GM04503 (cell line): ENCODE results near the gene DCLK1.

Source experiments
- DNase-seq: peaks from one replicate; pipeline ENCODE4 v3.0.0-alpha.2; 2012; ENCODE audit warnings: low read depth

The DCLK1 gene

GRCh38 chr13:35857769-35858168 lies 273.4 kb downstream of the DCLK1 start:
- DNase-seq, result no peak

- no peak for DNase-seq
Observed at GRCh38 chr13:35856721-35857364, 274.3 kb downstream of the DCLK1 start.

GRCh38 chr13:35856084-35856483 lies 275.1 kb downstream of the DCLK1 start:
- no peak for DNase-seq

GRCh38 chr13:35855531-35856019 lies 275.6 kb downstream of the DCLK1 start:
- DNase-seq, result no peak

GRCh38 chr13:35854286-35854685 lies 276.9 kb downstream of the DCLK1 start:
- DNase-seq, result no peak

GRCh38 chr13:35851881-35852280 lies 279.3 kb downstream of the DCLK1 start:
- DNase-seq, result no peak

- DNase-seq, result no peak
Observed at GRCh38 chr13:35851356-35851755, 279.8 kb downstream of the DCLK1 start.

- no peak for DNase-seq
Observed at GRCh38 chr13:35850569-35850968, 280.6 kb downstream of the DCLK1 start.

GRCh38 chr13:35849256-35849644 lies 281.9 kb downstream of the DCLK1 start:
- no peak for DNase-seq

GRCh38 chr13:35848336-35849255 lies 282.6 kb downstream of the DCLK1 start:
- no peak for DNase-seq

- no peak for DNase-seq
Observed at GRCh38 chr13:35843272-35843671, 287.9 kb downstream of the DCLK1 start.

- DNase-seq, result no peak
Observed at GRCh38 chr13:35841060-35841521, 290.1 kb downstream of the DCLK1 start.

- DNase-seq, result no peak
Observed at GRCh38 chr13:35839806-35840205, 291.4 kb downstream of the DCLK1 start.

GRCh38 chr13:35838356-35838755 lies 292.8 kb downstream of the DCLK1 start:
- peak; percentile 79 for DNase-seq

GRCh38 chr13:35836446-35836845 lies 294.7 kb downstream of the DCLK1 start:
- DNase-seq, result no peak

GRCh38 chr13:35835989-35836388 lies 295.2 kb downstream of the DCLK1 start:
- no peak for DNase-seq

- no peak for DNase-seq
Observed at GRCh38 chr13:35833608-35834275, 297.4 kb downstream of the DCLK1 start.

- DNase-seq, result no peak
Observed at GRCh38 chr13:35833031-35833430, 298.2 kb downstream of the DCLK1 start.

GRCh38 chr13:35832551-35832950 lies 298.6 kb downstream of the DCLK1 start:
- no peak for DNase-seq

GRCh38 chr13:35830850-35831450 lies 300.2 kb downstream of the DCLK1 start:
- no peak for DNase-seq

GRCh38 chr13:35826626-35827254 lies 304.4 kb downstream of the DCLK1 start:
- no peak for DNase-seq

GRCh38 chr13:35824825-35825224 lies 306.4 kb downstream of the DCLK1 start:
- no peak for DNase-seq
